SU-DHL-6 (cell line): ENCODE results near the gene ILF2.

Source experiments
- EZH2phosphoT487 ChIP-seq: fragments of 200-600 bp; sonication (generic), shearing (Covaris generic); conservative IDR thresholded peaks from 2 replicates; pipeline ENCODE4 v1.6.1; 2018; ENCODE audit warnings: mild to moderate bottlenecking, antibody characterized with exemption, low read length, moderate library complexity, mixed read lengths
- TF ChIP-seq, protein P1 (sequence below): fragments of 200-600 bp; sonication (generic); IDR thresholded peaks from one replicate; pipeline ENCODE4 v1.5.1; 2017; ENCODE audit warnings: antibody characterized with exemption, mild to moderate bottlenecking, low read length, moderate library complexity; ENCODE audit not compliant: insufficient read depth, poor library complexity, severe bottlenecking

- TF ChIP-seq, protein P1, sequence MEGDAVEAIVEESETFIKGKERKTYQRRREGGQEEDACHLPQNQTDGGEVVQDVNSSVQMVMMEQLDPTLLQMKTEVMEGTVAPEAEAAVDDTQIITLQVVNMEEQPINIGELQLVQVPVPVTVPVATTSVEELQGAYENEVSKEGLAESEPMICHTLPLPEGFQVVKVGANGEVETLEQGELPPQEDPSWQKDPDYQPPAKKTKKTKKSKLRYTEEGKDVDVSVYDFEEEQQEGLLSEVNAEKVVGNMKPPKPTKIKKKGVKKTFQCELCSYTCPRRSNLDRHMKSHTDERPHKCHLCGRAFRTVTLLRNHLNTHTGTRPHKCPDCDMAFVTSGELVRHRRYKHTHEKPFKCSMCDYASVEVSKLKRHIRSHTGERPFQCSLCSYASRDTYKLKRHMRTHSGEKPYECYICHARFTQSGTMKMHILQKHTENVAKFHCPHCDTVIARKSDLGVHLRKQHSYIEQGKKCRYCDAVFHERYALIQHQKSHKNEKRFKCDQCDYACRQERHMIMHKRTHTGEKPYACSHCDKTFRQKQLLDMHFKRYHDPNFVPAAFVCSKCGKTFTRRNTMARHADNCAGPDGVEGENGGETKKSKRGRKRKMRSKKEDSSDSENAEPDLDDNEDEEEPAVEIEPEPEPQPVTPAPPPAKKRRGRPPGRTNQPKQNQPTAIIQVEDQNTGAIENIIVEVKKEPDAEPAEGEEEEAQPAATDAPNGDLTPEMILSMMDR, result no peak
- no peak for TF ChIP-seq EZH2phosphoT487
Observed at GRCh38 chr1:153698020-153698922, 27.5 kb upstream of the ILF2 start.
